ENCODE measurements around the gene FOXP4. TPM values are rescaled to one million over a fixed set of nuclear protein-coding genes. Genes with fewer than 3 reads are reported as not detected.

Gene FOXP4
- total RNA-seq, 1 donor from 2014 or later = 91.0 TPM

- H3K27me3 Mint-ChIP-seq (ENCODE audit: low read depth) = no peaks in the 10 kb centered on the region
- no peak for TF ChIP-seq CTCF (IDR thresholded peaks at IDR 0.05; ENCODE audit: unreplicated experiment)
- peaks cover 49% of the 10 kb centered on the region for H3K4me1 Mint-ChIP-seq
- peak overlapping the region; percentile 9 for H3K27ac Mint-ChIP-seq
- peaks cover 11% of the 10 kb centered on the region for H3K36me3 Mint-ChIP-seq
- no peak overlapping the region for H3K4me3 Mint-ChIP-seq
- no peaks in the 10 kb centered on the region for H3K9me3 Mint-ChIP-seq
- DNase-seq (ENCODE audit: low spot score in 2 of 2, unreplicated experiment in 2 of 2) = no peak
These were observed 5.0 kb downstream of the FOXP4 start for GRCh38 chr6:41551086-41551700.

- Mint-ChIP-seq H3K27me3 (ENCODE audit: low read depth) (no peaks in the 10 kb centered on the region), H3K4me1 (peaks cover 49% of the 10 kb centered on the region), H3K27ac (peak overlapping the region; percentile 69), H3K36me3 (peaks cover 11% of the 10 kb centered on the region), H3K4me3 (no peak overlapping the region), H3K9me3 (no peaks in the 10 kb centered on the region)
- no peak for TF ChIP-seq CTCF (IDR thresholded peaks at IDR 0.05; ENCODE audit: unreplicated experiment)
- no peak for DNase-seq (ENCODE audit: low spot score in 2 of 2, unreplicated experiment in 2 of 2)
These were observed 5.7 kb downstream of the FOXP4 start for GRCh38 chr6:41551857-41552256.

- Mint-ChIP-seq H3K27ac (no peak overlapping the region), H3K9me3 (no peaks in the 10 kb centered on the region), H3K36me3 (peaks cover 11% of the 10 kb centered on the region), H3K4me1 (peaks cover 49% of the 10 kb centered on the region), H3K4me3 (no peak overlapping the region), H3K27me3 (ENCODE audit: low read depth) (no peaks in the 10 kb centered on the region)
- TF ChIP-seq CTCF (IDR thresholded peaks at IDR 0.05; ENCODE audit: unreplicated experiment) = no peak
- no peak for DNase-seq (ENCODE audit: low spot score in 2 of 2, unreplicated experiment in 2 of 2)
These were observed 6.5 kb downstream of the FOXP4 start for GRCh38 chr6:41552723-41553122.

- Mint-ChIP-seq H3K4me1 (peaks cover 46% of the 10 kb centered on the region), H3K36me3 (peaks cover 11% of the 10 kb centered on the region), H3K27me3 (ENCODE audit: low read depth) (no peaks in the 10 kb centered on the region), H3K27ac (peak overlapping the region; percentile 36), H3K4me3 (no peak overlapping the region), H3K9me3 (no peaks in the 10 kb centered on the region)
- no peak for DNase-seq (ENCODE audit: low spot score in 2 of 2, unreplicated experiment in 2 of 2)
- no peak for TF ChIP-seq CTCF (IDR thresholded peaks at IDR 0.05; ENCODE audit: unreplicated experiment)
These were observed 7.3 kb downstream of the FOXP4 start for GRCh38 chr6:41553405-41553999.

GRCh38 chr6:41555326-41556300 is 9.4 kb downstream of the FOXP4 start:
- no peak for DNase-seq (ENCODE audit: low spot score in 2 of 2, unreplicated experiment in 2 of 2)
- no peak overlapping the region for H3K4me3 Mint-ChIP-seq
- H3K9me3 Mint-ChIP-seq = no peaks in the 10 kb centered on the region
- no peak overlapping the region for H3K27ac Mint-ChIP-seq
- H3K4me1 Mint-ChIP-seq = peaks cover 37% of the 10 kb centered on the region
- H3K27me3 Mint-ChIP-seq (ENCODE audit: low read depth) = no peaks in the 10 kb centered on the region
- H3K36me3 Mint-ChIP-seq = peaks cover 11% of the 10 kb centered on the region
- TF ChIP-seq CTCF (IDR thresholded peaks at IDR 0.05; ENCODE audit: unreplicated experiment) = no peak

All from mesothelial cell of epicardium (in vitro differentiated cells).